Measurements from ENCODE around the gene GSTK1. TPM values are rescaled to one million over a fixed set of nuclear protein-coding genes. Genes with fewer than 3 reads are reported as not detected.
A peak's percentile ranks its signal among the peaks of the same experiment; 100 is the strongest.

Gene GSTK1
- total and polyA plus RNA-seq, 2 of the 8 experiments (the other 6 are each of a cell fraction or from before 2014, with no cell fraction given) = 25.5 to 32.5 TPM

GRCh38 chr7:143225047-143225446 lies 38.2 kb upstream of the GSTK1 start:
- H4K91ac ChIP-seq (replicated peaks; ENCODE audit: insufficient read length, low read length) = no peak overlapping the region
- H3K4me3 ChIP-seq (ENCODE audit: extremely low read depth in 1 of 4, insufficient read depth in 2 of 4, low read depth in 3 of 4, low read length in 4 of 4) = no peak overlapping the region
- H2AFZ ChIP-seq (ENCODE audit: low read length) = peak overlapping the region; percentile 48
- no peak overlapping the region for H3K4me2 ChIP-seq (ENCODE audit: insufficient read depth in 1 of 2, low read depth in 2 of 2, low read length in 2 of 2)
- peaks cover 0 to 2% (median 0%) of the 10 kb centered on the region in 4 experiments; a peak in 1 of 7 replicates for H3K4me1 ChIP-seq (replicated peaks in 1 of 4; ENCODE audit: control insufficient read depth in 3 of 4, insufficient read depth in 4 of 4, low read length in 3 of 4)
- no peaks in the 10 kb centered on the region for H4K20me1 ChIP-seq (replicated peaks in 1 of 2; ENCODE audit: control insufficient read depth in 1 of 2, insufficient read depth in 2 of 2, low read length in 2 of 2)
- ChIA-PET CTCF (ENCODE audit: partially characterized antibody) (interaction anchor here (3.1 to 6.7 kb wide), 2 partner anchors 10 to 15 kb away, joined by 25 to 37 read pairs; no protein-coding TSS in a partner anchor), POLR2A (ENCODE audit: partially characterized antibody) (no interaction called here)
- H3K79me2 ChIP-seq (ENCODE audit: control insufficient read depth in 1 of 2, insufficient read depth in 2 of 2, low read length in 2 of 2) = no peaks in the 10 kb centered on the region
- no peak overlapping the region for H2BK15ac ChIP-seq (ENCODE audit: low read length)
- H3K9ac ChIP-seq (replicated peaks in 1 of 4; ENCODE audit: extremely low read depth in 1 of 4, low read depth in 3 of 4, low read length in 3 of 4) = no peak overlapping the region
- H3K23ac ChIP-seq (ENCODE audit: insufficient read length) = no peak overlapping the region
- peaks cover 1% of the 10 kb centered on the region; the same call in 1 of the 2 replicates for H3K23me2 ChIP-seq (ENCODE audit: low read depth, low read length)
- no peak overlapping the region for H3K18ac ChIP-seq (ENCODE audit: extremely low read depth, low read length)
- WGBS, 2 experiments (ENCODE audit: extremely low coverage in 1 of 2, insufficient coverage in 1 of 2, insufficient read length in 1 of 2, insufficient replicate concordance in 2 of 2, low coverage in 1 of 2, low lambda C conversion rate in 2 of 2, missing lambda C conversion rate in 1 of 2) = 89% methylated on average over 5 of the region's 5 CpGs; no CpG with 5 or more reads in 1 of the 2 experiments
- no peak overlapping the region for H3K56ac ChIP-seq (replicated peaks; ENCODE audit: insufficient read length, low read depth, low read length)
- H2BK5ac ChIP-seq (ENCODE audit: low read depth, low read length) = no peak overlapping the region
- no peak overlapping the region for H3K4ac ChIP-seq (replicated peaks; ENCODE audit: insufficient read length, low read depth, low read length)
- DNase-seq (ENCODE audit: low read depth in 1 of 2, low spot score in 2 of 2) = no peak
- no peak overlapping the region for H2AK5ac ChIP-seq (ENCODE audit: low read depth, low read length)
- no peak overlapping the region for H2BK20ac ChIP-seq (ENCODE audit: low read length)
- H4K5ac ChIP-seq (ENCODE audit: insufficient read length, low read depth, low read length) = no peak overlapping the region
- H3K79me1 ChIP-seq (ENCODE audit: low read depth, low read length) = no peaks in the 10 kb centered on the region
- no peaks in the 10 kb centered on the region for H3K9me3 ChIP-seq (ENCODE audit: insufficient read depth in 2 of 2, low read depth in 1 of 2, low read length in 1 of 2)
- no peak overlapping the region for H3K14ac ChIP-seq (ENCODE audit: insufficient read length)
- no peak overlapping the region for H2BK12ac ChIP-seq (ENCODE audit: low read depth, low read length)
- FAIRE-seq = no peak
- no peak overlapping the region for H4K8ac ChIP-seq (ENCODE audit: extremely low read depth, insufficient read depth, low read length)
- no peaks in the 10 kb centered on the region for H3K36me3 ChIP-seq (ENCODE audit: control insufficient read depth in 2 of 4, insufficient read depth in 4 of 4, low read length in 3 of 4)
- no peaks in the 10 kb centered on the region for H3K27me3 ChIP-seq (replicated peaks in 1 of 4; ENCODE audit: control insufficient read depth in 3 of 4, extremely low read depth in 1 of 4, insufficient read depth in 3 of 4, low read length in 3 of 4)
- no peak overlapping the region for H2BK120ac ChIP-seq (replicated peaks; ENCODE audit: low read depth, low read length)
- H3K27ac ChIP-seq (ENCODE audit: low read depth, low read length) = no peak overlapping the region
- TF ChIP-seq KDM1A (IDR thresholded peaks at IDR 0.05; ENCODE audit: borderline replicate concordance, low read length) (no peak), ASH2L (IDR thresholded peaks at IDR 0.05; ENCODE audit: low read length) (no peak), KDM5A (IDR thresholded peaks at IDR 0.05; ENCODE audit: low read length) (no peak), TEAD4 (IDR thresholded peaks at IDR 0.05; ENCODE audit: low read depth, low read length) (no peak), MAFK (IDR thresholded peaks at IDR 0.05; ENCODE audit: low read depth, low read length) (no peak), BRCA1 (IDR thresholded peaks at IDR 0.05; ENCODE audit: low read depth, low read length) (no peak), SAP30 (IDR thresholded peaks at IDR 0.05; ENCODE audit: insufficient read depth, insufficient replicate concordance, low read length) (no peak), ATF3 (IDR thresholded peaks at IDR 0.05; ENCODE audit: insufficient read depth, low read depth, low read length) (no peak), KDM4A (IDR thresholded peaks at IDR 0.05; ENCODE audit: low read depth, low read length, severe bottlenecking) (no peak), SP4 (IDR thresholded peaks at IDR 0.05; ENCODE audit: low read length) (no peak), CTBP2 (IDR thresholded peaks at IDR 0.05; ENCODE audit: borderline replicate concordance, insufficient read depth, insufficient read length, low read length) (no peak), SRF (IDR thresholded peaks at IDR 0.05; ENCODE audit: low read depth, low read length) (no peak), JUND (IDR thresholded peaks at IDR 0.05; ENCODE audit: low read length) (no peak), PHF8 (conservative IDR thresholded peaks at IDR 0.05; ENCODE audit: low read depth, low read length) (no peak)
